IPS-18c (cell line): ENCODE data around the gene MRPL36.
A peak's percentile ranks its signal among the peaks of the same experiment; 100 is the strongest.
"Not testable (repeated sequence)": the region's sequence is repeated elsewhere in the genome, so short reads cannot be mapped to it uniquely, and the experiment has no call there.

ENCODE experiments used
- H3K4me3 ChIP-seq: 2 replicates; pipeline ENCODE4 v1.7.0; 2013; ENCODE audit warnings: low read depth, mild to moderate bottlenecking, low read length, moderate library complexity; ENCODE audit not compliant: insufficient read depth
- H3K9me3 ChIP-seq: one replicate; pipeline ENCODE4 v1.6.1; 2013; ENCODE audit warnings: mild to moderate bottlenecking, low read length, moderate library complexity; ENCODE audit not compliant: control insufficient read depth, insufficient read depth

Gene MRPL36

DNA sequence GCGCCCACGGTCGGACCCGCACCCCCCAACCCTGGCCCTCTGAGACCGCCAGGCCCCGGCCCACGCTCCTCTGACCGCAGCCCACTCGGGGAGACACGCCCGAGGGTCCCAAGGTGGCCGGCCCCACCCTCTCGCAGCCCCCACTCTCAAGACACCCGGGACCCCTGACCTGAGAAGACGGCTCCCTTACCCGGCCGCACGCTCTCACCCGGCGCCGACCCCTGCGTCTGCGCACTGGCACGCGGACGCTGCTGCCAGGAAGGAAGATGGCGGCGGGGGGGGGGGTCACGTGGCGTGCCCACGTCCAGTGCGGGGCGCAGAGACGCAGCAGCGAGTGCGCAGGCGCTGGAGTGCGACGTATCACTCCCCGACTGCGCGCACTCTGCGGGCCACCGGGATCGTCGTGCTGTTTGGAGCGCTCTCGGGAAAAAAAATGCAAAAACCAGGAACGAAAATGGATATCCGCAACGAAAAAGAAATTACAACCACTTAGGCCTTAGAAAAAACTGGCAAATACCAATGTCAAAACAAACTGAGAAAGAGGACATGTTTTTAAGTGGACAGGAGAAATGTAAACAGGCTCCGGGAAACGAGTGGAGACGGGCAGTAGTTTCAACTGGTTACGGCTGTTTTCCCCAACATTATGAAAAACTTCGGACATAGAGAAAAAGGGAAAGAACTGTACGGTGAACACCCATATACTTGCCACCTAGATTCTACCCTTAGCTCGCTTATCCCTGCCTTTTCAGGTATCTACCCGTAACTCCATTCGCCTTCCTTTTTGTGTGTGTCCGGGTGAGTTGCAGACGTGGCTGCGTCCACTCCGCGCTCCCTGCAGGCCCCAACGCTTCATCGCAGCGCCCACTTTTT lies at the start of gene MRPL36:
Gene MRPL36, minus strand, starts transcription at position 236 of the 870 bp plus-strand sequence. CDS start 902 bp downstream, outside the sequence.
- H3K9me3 ChIP-seq = no peaks in the 10 kb centered on the region
- peak within 1 kb of the TSS; percentile 94 for H3K4me3 ChIP-seq

DNA sequence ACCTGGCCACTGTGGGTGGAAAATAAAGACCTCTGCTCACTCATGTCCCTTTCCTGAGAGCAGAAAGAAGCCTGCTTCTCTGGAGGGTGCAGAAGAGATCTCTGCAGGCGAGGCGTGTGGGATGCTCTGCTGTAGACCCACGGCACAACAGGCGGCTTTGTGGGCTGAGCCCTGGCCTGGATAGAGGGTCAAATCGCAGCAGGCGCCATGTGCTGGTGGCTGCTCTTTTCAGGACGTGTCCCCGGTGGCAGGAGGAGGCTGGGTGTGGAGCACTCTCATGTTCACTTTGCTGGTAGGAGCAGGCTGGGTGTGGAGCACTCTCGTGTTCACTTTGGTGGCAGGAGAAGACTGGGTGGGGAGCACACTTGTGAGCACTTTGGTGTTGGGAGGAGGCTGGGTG lies 48.0 kb upstream of the MRPL36 start:
- H3K9me3 ChIP-seq = no peaks in the 10 kb centered on the region
- no peak overlapping the region for H3K4me3 ChIP-seq

DNA sequence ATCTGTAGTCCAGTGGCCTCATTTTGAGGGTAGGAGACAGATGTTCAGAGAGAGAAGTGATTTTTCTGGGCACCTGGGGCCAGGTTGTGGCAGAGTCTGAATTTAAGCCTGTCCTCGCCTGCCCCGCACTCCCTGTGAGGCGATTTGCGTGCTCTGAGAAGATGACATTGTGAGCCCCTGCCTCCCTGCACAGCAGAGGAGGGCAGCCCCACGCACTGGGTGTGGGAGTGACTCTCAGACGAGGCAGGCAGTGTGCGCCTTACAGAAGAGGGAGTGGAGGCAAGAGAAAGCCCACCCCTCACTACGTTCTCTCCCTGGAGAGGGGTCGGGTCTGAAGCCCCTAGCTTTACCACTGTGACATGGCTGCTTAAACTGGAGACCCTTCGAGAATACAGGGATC lies 47.4 kb upstream of the MRPL36 start:
- no peaks in the 10 kb centered on the region for H3K9me3 ChIP-seq

DNA sequence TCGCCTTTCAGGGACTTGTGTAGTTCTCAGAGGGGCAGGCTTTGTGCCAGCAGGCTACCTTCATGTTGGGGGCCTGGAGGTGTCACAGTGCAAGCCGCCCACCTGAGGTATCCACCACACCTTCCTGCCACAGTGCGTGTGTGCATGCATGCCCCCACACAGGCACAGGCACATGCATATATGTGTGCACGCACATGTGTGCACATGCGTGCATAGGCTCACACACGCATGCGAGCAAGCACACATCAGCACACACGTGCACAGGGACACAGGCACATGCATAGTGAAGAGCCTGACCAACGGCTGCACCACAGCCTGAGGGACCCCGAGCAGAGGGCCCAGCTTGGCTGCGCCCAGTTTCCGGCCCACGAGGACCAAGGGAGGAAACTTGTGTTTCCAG lies 46.9 kb upstream of the MRPL36 start:
- no peak overlapping the region for H3K4me3 ChIP-seq

More for the DNA sequence above, 47.4 kb upstream of the MRPL36 start:
- no peak overlapping the region for H3K4me3 ChIP-seq

GRCh38 chr5:1845696-1846095 lies 46.1 kb upstream of the MRPL36 start:
- Histone ChIP-seq H3K4me3 (no peak overlapping the region), H3K9me3 (no peaks in the 10 kb centered on the region)

More for the DNA sequence above, 46.9 kb upstream of the MRPL36 start:
- H3K9me3 ChIP-seq = no peaks in the 10 kb centered on the region

GRCh38 chr5:1844708-1845436 lies 45.2 kb upstream of the MRPL36 start:
- H3K4me3 ChIP-seq = no peak overlapping the region
- no peaks in the 10 kb centered on the region for H3K9me3 ChIP-seq

DNA sequence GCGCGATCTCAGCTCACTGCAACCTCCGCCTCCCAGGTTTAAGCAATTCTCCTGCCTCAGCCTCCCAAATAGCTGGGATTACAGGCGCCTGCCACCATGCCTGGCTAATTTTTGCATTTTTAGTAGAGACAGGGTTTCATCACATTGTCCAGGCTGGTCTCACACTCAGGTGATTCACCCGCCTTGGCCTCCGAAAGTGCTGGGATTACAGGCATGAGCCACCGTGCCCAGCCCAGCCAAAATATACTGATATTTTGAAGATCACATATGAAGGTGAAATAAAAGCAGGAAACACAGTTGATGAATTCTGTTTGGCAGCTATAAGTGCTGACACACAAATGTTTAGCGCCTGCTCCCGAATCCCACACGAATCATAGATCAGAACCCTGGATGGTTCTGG lies 44.1 kb upstream of the MRPL36 start:
- H3K4me3 ChIP-seq, H3K9me3 ChIP-seq: not testable (repeated sequence)

DNA sequence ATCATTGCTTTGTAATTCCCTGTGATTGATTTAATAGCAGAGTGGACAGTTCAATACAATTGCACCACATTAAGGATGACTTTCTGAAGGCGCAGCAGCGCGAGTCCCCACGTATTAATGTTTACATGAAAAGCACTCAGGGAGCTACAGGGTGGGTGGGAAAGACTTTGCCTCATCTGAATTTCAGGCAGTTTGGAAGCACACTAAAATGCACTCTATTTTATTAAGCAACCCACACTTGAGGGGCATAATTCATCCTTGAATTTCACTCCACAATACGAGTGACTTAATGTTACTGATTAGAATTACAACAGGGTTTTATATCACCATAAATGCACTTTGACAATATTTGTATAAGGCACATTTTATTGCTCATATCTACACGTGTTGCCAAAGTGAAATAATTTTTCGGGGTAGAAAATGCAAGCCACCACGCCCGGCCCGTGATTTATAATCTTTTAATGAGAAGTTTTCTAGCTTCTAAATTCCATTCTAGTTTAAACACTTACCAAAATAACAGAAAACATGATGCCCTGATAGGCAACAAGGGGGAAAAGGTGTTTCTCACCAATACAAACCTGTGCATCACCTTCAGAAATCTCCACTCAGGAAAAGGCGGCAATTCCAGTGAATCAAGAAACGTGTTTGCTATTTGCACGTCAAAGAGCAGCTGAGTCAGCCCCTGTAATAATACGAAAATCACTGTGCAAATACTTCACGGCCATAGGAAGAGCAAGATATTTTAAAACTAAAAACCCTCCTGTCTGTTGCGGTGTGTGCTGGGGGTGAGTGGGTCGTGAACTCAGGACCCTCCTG lies 42.6 kb upstream of the MRPL36 start:
- H3K9me3 ChIP-seq = no peaks in the 10 kb centered on the region
- H3K4me3 ChIP-seq = no peak overlapping the region

DNA sequence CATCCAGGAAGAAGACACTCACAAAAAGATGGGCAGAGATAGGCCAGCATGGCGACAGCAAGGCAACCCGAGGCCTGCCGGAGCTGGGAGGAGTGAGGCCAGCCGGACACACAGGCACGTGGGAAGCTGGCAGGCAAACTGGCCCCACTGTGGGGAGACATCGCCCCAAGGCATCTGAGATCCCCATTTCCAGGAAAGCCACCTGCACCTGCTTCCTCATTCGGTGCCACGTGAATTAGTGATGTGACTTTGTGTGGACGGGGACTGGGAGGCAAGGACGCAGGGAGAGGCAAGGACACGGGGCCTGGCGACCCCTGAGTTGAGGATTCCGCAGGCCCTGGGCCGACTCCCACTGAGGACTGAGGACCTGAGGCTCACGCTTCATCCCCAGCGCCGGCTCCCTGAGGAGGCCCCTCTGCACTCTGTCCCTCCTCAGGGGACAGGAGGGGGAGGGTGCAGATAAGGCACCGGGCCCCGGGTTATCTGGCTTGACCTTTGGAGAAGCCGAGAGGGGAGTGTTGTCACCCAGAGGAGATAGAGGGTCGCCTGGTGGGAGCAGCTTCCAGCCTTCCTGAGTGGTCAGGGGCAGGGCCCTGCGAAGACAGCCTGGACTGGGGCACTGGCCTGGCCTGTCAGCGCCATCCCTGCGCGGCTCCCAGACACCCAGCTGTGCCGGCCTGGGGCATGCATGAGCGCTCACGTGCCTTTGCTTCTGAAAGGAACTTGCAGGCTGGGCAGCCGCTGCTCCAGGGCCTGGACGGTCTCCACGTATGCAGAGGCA lies 41.3 kb upstream of the MRPL36 start:
- H3K9me3 ChIP-seq = no peaks in the 10 kb centered on the region
- no peak overlapping the region for H3K4me3 ChIP-seq

- H3K4me3 ChIP-seq = no peak overlapping the region
- H3K9me3 ChIP-seq = no peaks in the 10 kb centered on the region
These were observed 40.5 kb upstream of the MRPL36 start for GRCh38 chr5:1840071-1840547.

DNA sequence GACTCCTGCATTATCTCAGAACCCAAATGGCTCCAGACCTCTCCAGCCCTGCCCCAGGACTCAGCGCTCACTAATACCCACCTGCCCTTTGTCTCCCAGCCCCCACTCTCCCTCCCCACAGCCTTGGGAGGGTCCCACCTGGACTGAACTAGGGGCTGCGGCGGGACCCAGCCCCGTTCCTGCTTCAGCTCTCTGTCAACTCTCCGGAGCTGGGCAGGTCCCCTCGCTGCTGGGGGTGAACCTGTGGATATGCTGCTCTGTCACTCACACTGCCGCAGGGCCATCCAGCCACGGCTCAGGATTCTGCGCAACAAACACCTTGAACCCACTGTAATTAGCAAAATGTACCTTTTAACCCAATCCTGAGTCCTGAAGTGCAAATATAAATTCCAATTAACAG lies 38.4 kb upstream of the MRPL36 start:
- Histone ChIP-seq H3K4me3 (no peak overlapping the region), H3K9me3 (no peaks in the 10 kb centered on the region)

DNA sequence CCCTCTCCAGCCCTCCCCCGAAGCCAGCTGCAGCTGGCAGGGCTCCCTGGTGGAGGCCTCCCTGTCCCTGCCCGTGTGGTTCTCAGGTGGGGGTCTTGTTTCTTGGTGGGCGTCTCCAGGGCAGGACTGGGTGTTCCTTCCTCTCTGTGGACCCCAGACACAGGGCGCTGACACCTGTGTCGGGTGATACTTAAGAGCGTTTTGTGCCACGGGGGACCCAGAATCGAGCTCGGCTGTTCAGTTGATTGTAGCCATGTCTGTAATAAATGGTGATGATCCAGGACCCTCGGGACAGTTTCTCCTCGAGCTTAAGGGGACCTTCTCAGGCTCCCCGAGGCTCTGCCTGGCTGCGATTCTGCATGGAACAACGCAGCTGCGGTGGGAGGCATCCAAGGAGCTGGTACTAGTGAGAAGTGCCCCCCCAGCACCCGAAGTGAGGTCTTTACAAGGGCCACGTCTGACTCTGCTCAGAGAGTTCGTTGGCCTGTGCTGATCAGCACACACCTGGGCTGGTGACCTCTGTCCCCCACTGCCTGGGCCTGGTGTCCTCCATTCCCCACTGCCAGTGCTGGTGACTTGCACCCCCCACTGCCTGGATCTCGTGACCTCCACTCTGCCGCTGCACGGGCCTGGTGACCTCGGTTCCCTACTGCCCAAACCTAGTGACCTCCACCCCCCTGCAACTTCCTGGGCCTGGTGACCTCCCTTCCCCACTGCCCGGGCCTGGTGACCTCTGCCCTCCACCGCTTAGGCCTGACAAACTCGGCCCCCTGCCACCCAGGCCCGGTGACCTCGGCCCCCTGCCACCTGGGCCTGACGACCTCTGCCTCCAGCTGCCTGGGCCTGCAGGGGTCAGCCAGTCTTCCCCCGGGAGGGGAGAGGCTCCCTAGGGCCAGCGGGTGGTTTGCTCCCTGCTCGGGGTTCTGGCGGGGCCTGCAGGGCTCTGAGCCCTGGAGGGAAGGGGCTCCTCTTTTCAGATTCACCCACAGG lies 37.5 kb upstream of the MRPL36 start:
- Histone ChIP-seq H3K4me3 (no peak overlapping the region), H3K9me3 (no peaks in the 10 kb centered on the region)

GRCh38 chr5:1836176-1836890 lies 36.7 kb upstream of the MRPL36 start:
- no peak overlapping the region for H3K4me3 ChIP-seq

GRCh38 chr5:1835431-1835830 lies 35.8 kb upstream of the MRPL36 start:
- Histone ChIP-seq H3K9me3 (no peaks in the 10 kb centered on the region), H3K4me3 (no peak overlapping the region)

More at GRCh38 chr5:1836176-1836890, 36.7 kb upstream of the MRPL36 start:
- no peaks in the 10 kb centered on the region for H3K9me3 ChIP-seq
